NCI-H345 treated with DMSO at 0.1 percent for 48 hours (cell line): Measurements from ENCODE around the gene ARRDC4.
"Not testable (repeated sequence)": the region's sequence is repeated elsewhere in the genome, so short reads cannot be mapped to it uniquely, and the experiment has no call there.

ENCODE experiments used
- DNase-seq: peaks from one replicate; lab custom pipeline; 2025; ENCODE audit not compliant: unreplicated experiment; lab: John Stamatoyannopoulos, UW

The ARRDC4 gene

DNA sequence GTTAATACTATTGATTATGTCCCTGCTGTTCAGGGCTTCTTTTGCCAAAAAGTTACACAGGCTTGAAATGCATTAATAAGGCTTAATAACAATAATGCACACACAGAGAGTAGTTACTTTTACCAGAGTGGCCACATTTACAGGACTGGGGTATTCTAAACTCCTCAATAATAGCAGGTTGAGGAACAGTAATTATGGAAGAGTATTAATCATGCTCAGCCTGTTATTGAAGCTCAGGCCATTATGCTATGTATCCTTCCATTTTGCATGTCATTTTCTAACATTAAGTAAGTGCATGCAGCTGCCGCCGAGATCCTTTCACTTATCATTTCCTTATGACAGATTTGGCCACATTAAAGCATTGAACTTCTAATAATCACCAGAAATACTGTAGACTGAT is 5.7 kb downstream of the ARRDC4 start:
- no peak for DNase-seq

DNA sequence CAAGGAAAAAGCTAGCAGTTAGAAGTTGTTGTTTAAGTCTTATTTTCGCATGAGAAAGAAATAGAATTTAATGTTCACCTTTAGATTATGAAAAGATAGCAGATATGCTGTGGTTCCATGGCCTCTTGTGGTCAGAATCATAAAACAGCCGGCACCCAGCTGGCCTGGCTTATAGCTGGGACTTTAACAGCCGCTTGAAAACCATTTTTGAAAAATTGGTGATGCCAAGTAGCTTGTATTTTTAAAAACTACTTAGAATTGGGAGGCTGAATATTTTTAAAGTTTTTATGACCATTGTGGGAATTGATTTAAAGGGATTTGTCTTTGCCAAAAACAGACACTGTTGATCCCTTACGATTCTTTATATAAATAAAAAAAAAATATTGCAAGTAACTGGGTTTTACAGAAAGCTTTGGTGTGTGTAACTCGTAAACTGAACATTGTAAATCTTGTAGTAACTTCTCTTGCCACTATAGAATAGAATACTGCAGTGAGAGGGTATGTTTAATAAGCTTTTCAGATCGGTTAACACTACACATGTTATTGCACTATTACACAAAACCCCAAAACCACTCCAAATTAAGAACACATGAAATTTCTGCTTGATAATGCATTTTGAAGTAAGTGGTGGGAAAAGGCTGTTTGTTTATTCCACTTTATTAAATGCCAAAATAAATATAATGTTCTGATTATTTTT is 6.6 kb downstream of the ARRDC4 start:
- no peak for DNase-seq

DNA sequence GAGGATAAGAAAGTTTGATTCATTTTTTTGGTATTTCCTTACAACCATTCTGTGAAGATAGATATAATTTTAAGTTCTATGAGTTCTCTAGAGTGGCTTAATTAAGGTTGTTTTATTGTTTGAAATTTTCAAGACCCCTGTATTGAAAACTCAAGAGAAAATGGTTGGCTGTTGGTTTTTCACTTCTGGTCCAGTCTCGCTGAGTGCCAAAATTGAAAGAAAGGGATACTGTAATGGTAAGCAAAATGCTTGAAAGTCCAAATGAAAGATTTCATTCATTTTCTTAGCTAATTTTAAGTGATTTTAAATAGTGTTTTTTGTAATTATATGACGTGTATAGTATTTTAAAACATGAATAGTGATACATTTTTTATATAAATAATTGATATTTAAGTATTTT is 7.4 kb downstream of the ARRDC4 start:
- no peak for DNase-seq

DNA sequence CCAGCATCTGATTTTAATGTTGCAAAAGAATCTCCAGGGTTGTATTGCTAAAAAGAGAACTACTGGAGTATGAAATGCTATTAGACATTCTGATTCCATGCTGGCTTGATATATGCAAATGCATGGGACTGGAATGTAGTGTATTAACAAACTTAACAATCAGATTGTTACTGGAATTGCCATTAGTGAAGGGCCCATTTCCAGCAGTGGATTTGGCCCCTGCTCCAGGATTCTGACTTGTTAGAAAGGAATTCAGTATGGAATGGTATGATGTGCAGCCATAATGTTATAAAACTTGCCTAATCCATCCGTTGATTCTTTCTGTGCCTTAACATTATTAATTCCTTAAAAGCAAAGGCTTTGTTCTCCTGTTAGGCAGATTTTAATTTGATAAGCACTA is 7.9 kb downstream of the ARRDC4 start:
- DNase-seq: no peak

DNA sequence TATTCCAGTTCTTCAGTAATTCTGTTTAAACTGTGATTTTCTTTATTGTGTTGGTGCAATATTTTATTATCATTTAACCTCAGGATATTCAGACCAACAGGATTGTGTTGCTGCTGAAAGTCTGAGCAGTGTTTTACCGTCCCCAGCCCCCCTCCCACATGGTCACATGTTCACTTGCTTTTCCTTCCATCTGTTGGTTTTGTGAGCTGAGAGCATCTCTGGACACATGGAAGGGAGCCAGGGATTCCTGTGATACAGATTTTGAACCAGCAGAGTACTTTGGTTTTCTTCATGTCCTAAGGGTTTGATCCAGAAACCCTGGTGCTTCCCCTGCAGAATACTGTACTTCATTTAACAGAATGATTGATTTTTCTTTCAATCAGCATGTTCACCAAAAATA is 11.9 kb downstream of the ARRDC4 start:
- no peak for DNase-seq

DNA sequence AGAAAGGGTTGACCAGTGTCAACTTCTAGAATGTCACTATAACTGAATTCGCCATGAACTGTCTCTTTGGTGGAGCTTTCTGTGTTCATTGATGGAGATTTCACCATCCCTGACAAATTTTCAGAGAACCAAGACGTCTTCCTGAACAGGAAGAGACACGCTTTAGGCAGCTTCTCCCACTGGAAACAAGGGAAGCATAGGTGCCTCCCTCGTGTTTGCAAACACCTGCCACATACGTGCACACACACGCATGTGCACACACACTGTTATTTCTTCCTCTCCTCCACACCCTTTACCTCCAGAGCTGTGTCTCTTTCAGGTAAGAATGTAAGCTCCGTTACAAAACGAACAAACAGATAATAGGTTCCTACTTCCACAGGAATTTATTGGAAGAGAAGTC is 15.6 kb downstream of the ARRDC4 start:
- no peak for DNase-seq

DNA sequence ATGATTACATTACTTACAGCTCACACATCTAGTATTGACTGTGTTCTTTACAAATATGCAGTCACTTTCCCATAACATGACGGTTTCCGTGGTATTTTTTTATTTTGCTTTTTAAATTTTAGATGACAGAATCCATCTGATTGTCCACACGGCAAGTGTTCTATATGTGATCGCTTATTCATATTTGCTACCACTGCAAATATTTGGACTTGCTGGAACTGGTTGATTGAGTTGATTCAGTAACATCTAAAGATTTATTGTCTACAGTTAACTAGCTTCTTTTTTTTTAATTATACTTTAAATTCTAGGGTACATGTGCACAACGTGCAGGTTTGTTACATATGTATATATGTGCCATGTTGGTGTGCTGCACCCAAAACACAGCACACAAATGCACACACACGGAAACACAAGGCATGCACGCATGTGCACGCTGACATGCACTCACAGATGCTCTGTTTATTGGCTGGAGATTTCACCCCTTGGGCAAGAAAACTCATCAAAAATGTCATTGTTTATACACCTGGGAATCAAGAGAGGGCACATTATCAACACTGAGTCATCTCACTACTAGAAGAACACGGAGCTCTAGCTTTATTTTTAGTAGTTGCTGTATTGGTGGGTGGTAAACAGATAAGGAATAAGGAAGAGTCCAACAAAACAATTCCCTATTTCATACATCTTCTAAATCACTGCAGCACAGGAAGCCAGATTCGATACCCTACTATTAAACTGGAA is 16.4 kb downstream of the ARRDC4 start:
- no peak for DNase-seq

DNA sequence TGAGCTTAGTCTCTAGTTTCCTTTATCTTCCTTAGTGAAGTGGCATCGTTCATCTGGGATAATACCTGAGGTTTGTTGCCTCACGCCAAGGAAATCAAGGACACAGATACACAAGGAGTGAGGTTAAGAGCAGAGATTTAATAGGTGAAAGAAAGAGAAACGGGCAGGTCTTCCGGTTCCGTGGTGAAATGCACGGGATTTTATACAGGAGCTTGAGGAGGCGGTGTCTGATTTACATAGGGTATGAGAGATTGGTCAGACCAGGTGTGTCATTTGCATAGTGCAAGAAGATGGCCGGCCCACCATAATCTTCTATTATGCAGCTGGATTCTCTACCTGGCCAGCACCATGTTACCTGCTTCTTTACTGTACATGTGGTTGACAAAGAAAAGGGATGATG is 17.2 kb downstream of the ARRDC4 start:
- DNase-seq: no peak

DNA sequence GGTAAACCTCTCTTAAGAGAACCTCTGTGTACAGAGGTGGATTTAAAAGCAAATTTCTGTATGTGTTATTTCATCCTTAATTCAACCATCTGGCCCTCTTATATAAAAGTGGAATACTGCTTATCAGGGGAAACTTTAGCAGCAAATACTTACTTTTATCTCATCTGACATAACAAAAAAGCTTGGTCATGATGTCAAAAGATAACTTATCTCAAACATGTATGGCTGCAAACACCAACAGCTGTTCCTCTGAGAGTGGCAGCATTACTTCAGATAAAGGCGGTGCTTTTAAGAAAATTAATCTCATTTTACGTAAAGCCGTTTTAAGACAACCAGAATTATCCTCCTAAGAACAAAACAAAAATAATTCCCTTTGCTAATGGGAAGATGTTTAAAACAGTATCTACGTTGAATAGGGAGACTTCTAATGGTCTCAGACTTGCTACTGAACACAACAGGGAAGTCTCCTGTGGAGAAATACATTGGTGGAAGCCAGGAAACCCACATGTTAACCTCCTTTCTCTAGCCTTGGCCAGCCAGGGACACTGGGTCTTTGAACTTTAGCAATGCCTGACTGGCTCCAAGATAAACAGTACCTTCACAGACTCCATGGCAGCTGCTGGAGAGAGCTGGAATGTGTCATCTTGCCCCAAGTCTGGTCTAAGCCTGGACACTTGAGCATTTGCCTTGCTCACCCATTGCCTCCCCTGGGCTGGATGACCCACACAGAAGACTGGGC is 18.1 kb downstream of the ARRDC4 start:
- DNase-seq: no peak

DNA sequence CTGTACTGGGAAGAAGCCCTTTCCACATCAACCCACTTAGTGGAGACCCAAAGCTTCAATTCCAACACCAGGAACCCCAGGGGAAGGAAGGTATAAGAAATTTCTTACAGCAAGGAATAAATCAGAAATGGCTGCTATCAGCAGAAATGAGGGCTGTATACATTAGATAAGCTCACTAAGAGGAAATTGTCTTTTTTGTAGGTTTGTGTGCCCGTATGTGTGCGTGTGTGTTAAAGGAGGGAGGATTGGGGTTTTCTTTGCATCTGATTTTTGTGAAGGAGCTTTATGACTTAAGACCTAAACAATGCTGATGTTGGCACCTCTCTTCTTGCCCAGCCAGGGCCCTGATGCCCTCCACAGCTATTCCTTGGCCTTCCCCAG is 18.6 kb downstream of the ARRDC4 start:
- DNase-seq: no peak

DNA sequence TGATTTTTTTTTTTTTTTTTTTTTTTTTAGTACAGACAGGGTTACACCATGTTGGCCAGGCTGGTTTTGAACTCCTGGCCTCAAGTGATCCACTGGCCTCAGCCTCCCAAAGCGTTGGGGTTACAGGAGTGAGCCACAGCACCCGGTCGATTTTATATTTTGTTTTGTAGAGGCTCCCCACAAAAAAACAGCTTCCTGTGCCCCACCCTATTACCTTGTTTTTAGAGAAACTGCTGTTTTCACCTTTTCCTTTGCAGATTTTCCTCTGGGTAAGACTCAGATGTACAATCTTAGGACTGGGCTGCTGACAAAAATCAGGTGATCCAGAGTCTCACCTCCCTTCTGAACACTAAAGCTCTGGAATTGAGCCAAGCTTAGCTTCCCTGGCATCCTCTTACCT is 20.6 kb downstream of the ARRDC4 start:
- DNase-seq: no peak

DNA sequence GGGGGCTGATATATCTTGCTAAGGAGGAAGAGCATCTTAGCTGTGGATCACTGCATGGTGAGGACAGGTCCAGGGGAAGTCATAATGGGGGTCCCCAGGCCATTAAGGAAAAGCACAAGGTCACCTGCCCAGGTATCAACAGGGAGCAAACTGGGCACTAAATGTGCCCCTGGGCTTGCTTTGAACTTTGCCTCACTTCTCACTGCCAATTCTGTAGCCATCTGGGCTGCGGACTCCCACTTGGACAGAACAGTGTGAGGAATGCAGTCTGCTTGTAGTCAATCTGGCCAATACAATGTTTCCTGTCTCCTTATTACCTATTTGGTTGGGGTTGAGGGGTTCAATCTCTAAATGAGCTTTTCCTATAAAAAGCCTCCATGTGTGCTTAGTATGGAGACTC is 21.3 kb downstream of the ARRDC4 start:
- DNase-seq: no peak

DNA sequence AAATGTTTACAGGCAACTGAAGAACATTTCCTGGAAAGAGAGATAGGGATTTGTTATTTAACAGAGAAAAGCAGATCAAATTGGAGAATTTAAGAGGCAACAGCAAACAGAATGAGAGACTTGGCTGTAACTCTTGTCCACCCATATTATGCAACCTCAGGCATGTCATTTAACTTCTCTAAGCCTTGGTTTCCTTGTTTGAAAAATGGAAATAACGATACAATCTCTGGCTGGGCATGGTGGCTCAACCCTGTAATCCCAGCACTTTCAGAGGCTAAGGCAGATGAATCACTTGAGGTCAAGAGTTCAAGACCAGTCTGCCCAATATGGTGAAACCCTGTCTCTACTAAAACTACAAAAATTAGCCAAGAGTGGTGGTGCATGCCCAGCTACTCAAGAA is 23.7 kb downstream of the ARRDC4 start:
- DNase-seq: no peak

DNA sequence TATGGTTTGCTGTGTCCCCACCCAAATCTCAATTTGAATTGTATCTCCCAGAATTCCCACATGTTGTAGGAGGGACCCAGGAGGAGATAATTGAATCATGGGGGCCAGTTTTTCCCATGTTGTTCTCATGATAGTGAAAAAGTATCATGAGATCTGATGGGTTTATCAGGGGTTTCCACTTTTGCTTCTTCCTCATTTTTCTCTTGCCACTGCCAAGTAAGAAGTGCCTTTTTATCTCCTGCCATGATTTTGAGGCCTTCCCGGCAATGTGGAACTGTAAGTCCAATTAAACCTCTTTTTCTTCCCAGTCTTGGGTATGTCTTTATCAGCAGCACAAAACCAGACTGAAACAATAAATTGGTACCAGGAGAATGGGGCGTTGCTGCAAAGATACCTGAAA is 25.5 kb downstream of the ARRDC4 start:
- DNase-seq: not testable (repeated sequence)

DNA sequence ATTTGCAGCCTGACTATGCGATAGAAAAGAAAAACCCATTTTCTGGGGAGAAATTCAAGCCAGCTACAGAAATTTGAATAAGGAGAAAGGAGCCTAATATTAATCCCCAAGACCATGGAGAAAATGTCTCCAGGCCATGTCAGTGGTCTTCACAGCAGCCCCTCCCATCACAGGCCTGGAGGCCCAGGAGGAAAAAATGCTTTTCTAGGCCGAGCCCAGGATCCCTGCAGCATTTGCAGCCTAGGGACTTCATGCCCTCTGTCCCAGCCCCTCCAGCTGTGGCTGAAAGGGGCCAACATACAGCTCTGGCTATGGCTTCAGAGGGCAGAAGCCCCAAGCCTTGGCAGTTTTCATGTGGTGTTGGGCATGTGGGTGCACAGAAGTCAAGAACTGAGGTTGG is 26.3 kb downstream of the ARRDC4 start:
- DNase-seq: no peak

DNA sequence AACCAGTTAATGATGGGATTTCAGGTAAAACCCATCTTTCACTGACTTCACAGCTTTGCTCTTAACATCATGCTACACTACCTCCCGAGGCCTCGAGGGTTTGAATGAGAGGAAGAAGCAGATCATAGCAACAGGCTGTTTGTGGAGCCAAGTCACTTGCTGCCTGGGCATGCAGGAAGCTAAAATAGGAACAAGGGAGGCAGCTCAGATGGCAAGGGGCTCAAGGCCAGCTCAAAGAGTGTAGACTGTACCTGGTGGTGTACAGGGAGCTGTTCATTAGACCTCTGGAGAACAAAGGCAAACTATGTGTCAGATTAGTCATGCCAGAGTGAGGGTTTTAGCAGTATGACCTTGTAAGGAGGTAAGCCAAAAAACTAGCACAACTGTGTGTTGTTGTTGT is 28.8 kb downstream of the ARRDC4 start:
- no peak for DNase-seq

DNA sequence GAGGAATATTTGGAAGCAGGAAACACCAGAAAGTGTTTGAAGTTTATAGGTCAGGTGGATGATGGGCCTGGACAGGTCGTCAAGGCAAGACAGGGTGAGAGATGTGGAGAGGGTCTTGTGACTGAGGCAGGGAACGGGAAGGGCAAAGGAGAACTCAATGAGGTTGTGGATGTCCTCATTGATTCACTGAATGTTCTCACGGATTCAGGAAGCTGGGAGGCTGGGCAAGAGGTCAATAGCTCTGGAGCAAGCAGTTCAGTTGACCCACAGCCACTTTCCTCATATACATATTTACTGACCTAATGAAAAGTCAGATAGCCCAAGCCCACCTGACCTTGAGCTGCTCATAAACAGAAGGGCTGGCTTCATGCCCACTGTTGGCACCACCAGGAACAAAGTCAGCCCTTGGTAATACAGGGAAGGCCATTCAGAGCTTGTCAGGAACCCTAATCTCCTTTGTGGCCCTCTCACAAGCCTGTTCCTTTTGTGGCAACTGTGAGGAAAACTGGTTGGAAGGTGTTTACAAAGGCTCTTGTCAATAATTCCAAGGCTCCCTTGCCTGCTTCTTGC is 31.6 kb downstream of the ARRDC4 start:
- DNase-seq: no peak

DNA sequence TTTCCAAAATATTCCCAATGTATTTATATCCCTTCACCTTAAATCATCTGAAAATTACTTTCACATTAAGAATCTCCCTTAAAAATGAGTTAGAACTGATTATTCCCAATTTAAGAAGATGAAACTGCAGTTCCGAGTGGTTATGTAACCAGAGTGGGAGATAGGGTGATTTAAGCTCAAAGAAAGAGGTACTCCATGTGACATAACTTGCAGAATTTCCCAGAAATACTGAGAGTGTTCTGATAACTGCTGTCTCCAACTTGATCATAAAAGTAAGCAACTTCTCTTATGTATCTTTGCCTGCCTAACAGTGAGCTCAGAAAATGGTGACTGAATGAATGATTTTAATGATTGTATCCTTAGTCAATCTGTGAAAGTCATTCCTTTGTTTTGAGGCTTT is 32.3 kb downstream of the ARRDC4 start:
- no peak for DNase-seq

DNA sequence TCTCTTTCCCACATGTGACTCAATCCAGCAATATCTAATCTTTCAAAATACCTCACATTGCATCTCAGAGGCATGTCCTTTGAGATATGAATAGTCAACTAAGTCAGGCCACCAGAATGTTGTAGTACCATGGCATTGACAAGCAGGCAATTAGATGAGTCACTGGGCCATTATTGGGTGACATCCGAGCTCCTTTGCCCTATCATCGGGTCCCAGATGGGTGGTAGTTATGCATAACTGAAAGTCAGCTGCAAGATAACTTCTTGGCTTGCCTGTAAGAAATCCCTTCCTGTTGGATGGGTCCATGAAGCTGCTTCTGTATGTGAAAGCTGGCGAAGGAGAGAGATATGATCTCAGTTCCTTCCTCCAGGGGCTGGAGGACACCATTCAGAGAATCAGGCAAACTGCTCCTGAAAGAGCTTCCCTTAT is 32.8 kb downstream of the ARRDC4 start:
- DNase-seq: no peak

DNA sequence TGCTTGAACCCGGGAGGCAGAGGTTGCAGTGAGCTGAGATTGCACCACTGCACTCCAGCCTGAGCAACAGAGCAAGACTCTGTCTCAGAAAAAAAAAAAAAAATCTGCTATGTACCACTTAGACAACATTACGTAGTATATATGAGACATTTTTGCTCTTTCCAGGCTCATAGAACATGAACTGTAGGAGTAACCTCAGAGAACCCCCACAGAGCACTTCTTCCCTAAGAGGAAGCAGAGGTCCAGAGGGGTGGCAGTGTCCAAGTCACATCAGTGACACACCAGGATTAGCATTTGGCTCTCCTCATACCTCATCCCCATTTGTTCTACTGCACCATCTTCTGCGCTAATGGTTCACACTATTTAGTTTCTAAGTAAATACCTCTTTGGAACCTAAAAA is 33.7 kb downstream of the ARRDC4 start:
- DNase-seq: no peak

DNA sequence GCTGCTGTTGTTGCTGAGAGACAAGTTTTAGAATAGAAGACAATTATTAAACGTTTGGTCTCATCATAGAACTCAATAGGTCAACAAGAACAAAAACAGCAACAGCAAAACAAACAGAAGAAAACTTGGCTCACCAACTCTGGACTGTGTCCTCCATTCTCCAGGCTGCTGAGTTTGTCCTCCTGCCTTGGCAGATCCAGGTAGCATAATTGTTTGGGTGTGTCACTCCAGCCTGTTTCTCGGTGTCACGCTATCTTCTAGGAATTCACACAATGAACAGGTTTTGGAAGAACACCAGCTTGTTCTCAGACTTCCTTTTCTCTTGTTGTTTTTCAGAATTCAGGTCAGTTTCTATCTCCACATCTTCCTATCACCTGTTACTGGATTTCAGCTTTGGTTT is 34.7 kb downstream of the ARRDC4 start:
- no peak for DNase-seq
